Cardiac muscle cell (in vitro differentiated cells and primary cell): Measurements from ENCODE around the gene CCDC24. TPM values are rescaled to one million over a fixed set of nuclear protein-coding genes. Genes with fewer than 3 reads are reported as not detected.

Experiments
- DNase-seq, 2 donors: peaks; one replicate each; pipeline versions ENCODE4 v3.0.0 to v3.0.0-alpha.2; 2010 to 2017; ENCODE audit warnings: low read depth in 1 of 2, low spot score in 1 of 2
- H3K27ac ChIP-seq: fragments of 200-600 bp; sonication (generic); 2 replicates; pipeline ENCODE4 v1.5.1; 2016
- H3K27me3 ChIP-seq: fragments of 200-600 bp; sonication (generic); 2 replicates; pipeline ENCODE4 v1.6.0; 2016; ENCODE audit warnings: control low read depth
- H3K36me3 ChIP-seq: fragments of 200-600 bp; sonication (generic); 2 replicates; pipeline ENCODE4 v1.5.1; 2016; ENCODE audit warnings: control low read depth
- H3K4me1 ChIP-seq: fragments of 200-600 bp; sonication (generic); 2 replicates; pipeline ENCODE4 v1.8.1; 2017; ENCODE audit warnings: low read depth, mild to moderate bottlenecking, mixed run types
- H3K4me3 ChIP-seq: fragments of 200-600 bp; sonication (generic); 2 replicates; pipeline ENCODE4 v1.5.1; 2016; ENCODE audit warnings: mild to moderate bottlenecking
- H3K9me3 ChIP-seq: fragments of 200-600 bp; sonication (generic); 2 replicates; pipeline ENCODE4 v1.5.1; 2017; ENCODE audit warnings: low read depth, mild to moderate bottlenecking, control low read depth
- CTCF ChIP-seq: IDR thresholded peaks from 2 replicates; pipeline ENCODE4 v1.5.1; 2012; ENCODE audit warnings: low read depth, mild to moderate bottlenecking, low read length
- polyA plus RNA-seq: library from polyadenylated mRNA; unstranded; fragments of >200 nt; fragmentation: Nextera tagmentation; extraction: Ambion mirVana; gene quantifications from 2 replicates; pipeline ENCODE4 v1.2.1, GENCODE V29; 2016
- total RNA-seq: library from RNA; depleted of rRNA; stranded (reverse); fragments of >200 nt; gene quantifications from 2 replicates; pipeline ENCODE4 v1.2.3, GENCODE V29; 2016

The CCDC24 gene
- total and polyA plus RNA-seq, 2 experiments from 2014 or later = 20.8 to 29.7 TPM

GRCh38 chr1:44030605-44031251 lies 39.3 kb downstream of the CCDC24 start:
- Histone ChIP-seq H3K4me1 (peaks cover 23% of the 10 kb centered on the region), H3K4me3 (peak overlapping the region; percentile 77), H3K27ac (peak overlapping the region; percentile 73), H3K27me3 (no peaks in the 10 kb centered on the region), H3K9me3 (no peaks in the 10 kb centered on the region), H3K36me3 (no peaks in the 10 kb centered on the region)
- peak; percentile 49 to 85 for DNase-seq
- peak; percentile 22 for TF ChIP-seq CTCF

- H3K27me3 ChIP-seq = no peaks in the 10 kb centered on the region
- H3K27ac ChIP-seq = peak within 1 kb of the TSS; percentile 73
These were observed 40.1 kb downstream of the CCDC24 start, which contains the start of gene SLC6A9 for GRCh38 chr1:44031252-44032169. Gene SLC6A9, minus strand, starts transcription at chr1:44031462. Its CDS starts 7,185 bp downstream, at chr1:44024277.

GRCh38 chr1:44032170-44032790 lies 40.9 kb downstream of the CCDC24 start:
- Histone ChIP-seq H3K4me1 (peaks cover 38% of the 10 kb centered on the region), H3K27ac (peak overlapping the region; percentile 73), H3K9me3 (no peaks in the 10 kb centered on the region), H3K4me3 (no peak overlapping the region), H3K36me3 (no peaks in the 10 kb centered on the region), H3K27me3 (no peaks in the 10 kb centered on the region)
- TF ChIP-seq CTCF = no peak
- no peak for DNase-seq

More at GRCh38 chr1:44031252-44032169, 40.1 kb downstream of the CCDC24 start, which contains the start of gene SLC6A9:
- peaks cover 30% of the 10 kb centered on the region for H3K4me1 ChIP-seq
- TF ChIP-seq CTCF = no peak
- no peaks in the 10 kb centered on the region for H3K9me3 ChIP-seq
- H3K4me3 ChIP-seq = peak within 1 kb of the TSS; percentile 77
- DNase-seq = peak; percentile 72 to 93
- H3K36me3 ChIP-seq = no peaks in the 10 kb centered on the region

- Histone ChIP-seq H3K36me3 (no peaks in the 10 kb centered on the region), H3K27me3 (no peaks in the 10 kb centered on the region), H3K4me1 (peaks cover 39% of the 10 kb centered on the region), H3K9me3 (no peaks in the 10 kb centered on the region), H3K4me3 (no peak overlapping the region), H3K27ac (no peak overlapping the region)
- no peak for DNase-seq
- TF ChIP-seq CTCF = no peak
These were observed 41.7 kb downstream of the CCDC24 start for GRCh38 chr1:44033041-44033575.

- no peaks in the 10 kb centered on the region for H3K9me3 ChIP-seq
- H3K27me3 ChIP-seq = no peaks in the 10 kb centered on the region
- H3K4me3 ChIP-seq = no peak overlapping the region
- TF ChIP-seq CTCF = no peak
- peak in 1 of 2 donors; percentile 22 for DNase-seq
- no peaks in the 10 kb centered on the region for H3K36me3 ChIP-seq
- peaks cover 39% of the 10 kb centered on the region for H3K4me1 ChIP-seq
- no peak overlapping the region for H3K27ac ChIP-seq
These were observed 42.4 kb downstream of the CCDC24 start for GRCh38 chr1:44033756-44034155.
